ENCODE results near the gene LTC4S. TPM values are rescaled to one million over a fixed set of nuclear protein-coding genes. Genes with fewer than 3 reads are reported as not detected.

Gene LTC4S
- polyA plus RNA-seq, 2 of the 4 experiments (the other 2 are of a cell fraction) = not detected

DNA sequence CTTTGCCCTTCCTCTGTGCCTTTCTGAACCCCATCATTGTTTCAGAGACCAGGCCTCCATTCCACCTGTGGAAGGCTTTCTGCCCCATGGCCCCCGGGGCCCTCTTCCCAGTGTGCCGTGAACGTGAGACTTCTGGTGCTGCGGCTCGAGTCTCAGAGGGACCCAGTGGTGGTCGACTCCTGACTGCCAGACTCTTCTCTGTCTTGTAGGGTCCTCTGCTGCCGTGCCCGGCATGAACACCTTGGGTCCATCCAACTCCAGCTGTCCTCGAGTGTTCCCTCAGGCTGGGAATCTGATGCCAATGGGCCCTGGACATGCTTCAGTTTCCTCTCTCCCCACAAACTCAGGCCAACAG lies 20.1 kb upstream of the LTC4S start:
- TF ChIP-seq CHD2 (IDR thresholded peaks at IDR 0.05; ENCODE audit: low read length, partially characterized antibody) (no peak), HOXA7 (CRISPR knock-in tag; IDR thresholded peaks at IDR 0.05) (no peak), BCL3 (IDR thresholded peaks at IDR 0.05) (no peak), RNF2 (IDR thresholded peaks at IDR 0.05; ENCODE audit: borderline replicate concordance, low read depth) (no peak), PHF8 (IDR thresholded peaks at IDR 0.05; ENCODE audit: borderline replicate concordance, low read depth) (no peak), HMGXB4 (CRISPR knock-in tag; IDR thresholded peaks at IDR 0.05; ENCODE audit: borderline replicate concordance) (no peak), ZSCAN20 (CRISPR knock-in tag; IDR thresholded peaks at IDR 0.05) (no peak)
- POLR2A ChIA-PET = no interaction called here
- Histone ChIP-seq H3K4me2 (no peak overlapping the region), H3K9me3 (no peaks in the 10 kb centered on the region), H3K4me3 (no peak overlapping the region), H3K27ac (no peak overlapping the region), H3K4me1 (no peaks in the 10 kb centered on the region)
- WGBS (ENCODE audit: missing lambda C conversion rate) = 96% methylated on average over 8 of the region's 9 CpGs
- CTCF ChIA-PET = interaction anchor here (0.5 to 4.5 kb wide), 3 partner anchors 10 to 416 kb away, joined by 3 to 38 read pairs (median 3); no protein-coding TSS in a partner anchor
- no peak for DNase-seq (ENCODE audit: low read depth in 1 of 2, low spot score in 1 of 2)
- no peak for FAIRE-seq
- ATAC-seq = no peak

DNA sequence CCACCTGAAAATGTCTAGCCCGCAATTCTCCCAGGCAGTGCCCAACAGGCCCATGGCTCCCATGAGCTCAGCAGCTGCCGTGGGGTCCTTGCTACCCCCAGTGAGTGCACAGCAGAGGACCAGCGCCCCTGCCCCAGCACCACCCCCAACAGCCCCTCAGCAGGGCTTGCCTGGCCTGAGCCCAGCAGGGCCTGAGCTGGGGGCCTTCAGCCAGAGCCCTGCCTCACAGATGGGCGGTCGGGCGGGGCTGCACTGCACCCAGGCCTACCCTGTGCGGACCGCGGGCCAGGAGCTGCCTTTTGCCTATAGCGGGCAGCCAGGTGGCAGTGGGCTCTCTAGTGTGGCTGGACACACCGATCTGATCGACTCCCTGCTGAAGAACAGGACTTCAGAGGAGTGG lies 19.3 kb upstream of the LTC4S start:
- ATAC-seq (peak in 1 of 2 experiments; percentile 19; a peak in 2 of 6 replicates), DNase-seq (ENCODE audit: low read depth in 1 of 2, low spot score in 1 of 2) (no peak), FAIRE-seq (no peak)
- ChIA-PET POLR2A (no interaction called here), CTCF (interaction anchor here (0.5 to 4.5 kb wide), 3 partner anchors 11 to 416 kb away, joined by 3 to 38 read pairs (median 4); no protein-coding TSS in a partner anchor)
- H3K4me3 ChIP-seq = no peak overlapping the region
- WGBS (ENCODE audit: missing lambda C conversion rate) = 97% methylated on average over 11 of the region's 12 CpGs
- H3K4me2 ChIP-seq = no peak overlapping the region
- no peaks in the 10 kb centered on the region for H3K4me1 ChIP-seq
- no peaks in the 10 kb centered on the region for H3K9me3 ChIP-seq
- no peak overlapping the region for H3K27ac ChIP-seq
- TF ChIP-seq, protein P1, sequence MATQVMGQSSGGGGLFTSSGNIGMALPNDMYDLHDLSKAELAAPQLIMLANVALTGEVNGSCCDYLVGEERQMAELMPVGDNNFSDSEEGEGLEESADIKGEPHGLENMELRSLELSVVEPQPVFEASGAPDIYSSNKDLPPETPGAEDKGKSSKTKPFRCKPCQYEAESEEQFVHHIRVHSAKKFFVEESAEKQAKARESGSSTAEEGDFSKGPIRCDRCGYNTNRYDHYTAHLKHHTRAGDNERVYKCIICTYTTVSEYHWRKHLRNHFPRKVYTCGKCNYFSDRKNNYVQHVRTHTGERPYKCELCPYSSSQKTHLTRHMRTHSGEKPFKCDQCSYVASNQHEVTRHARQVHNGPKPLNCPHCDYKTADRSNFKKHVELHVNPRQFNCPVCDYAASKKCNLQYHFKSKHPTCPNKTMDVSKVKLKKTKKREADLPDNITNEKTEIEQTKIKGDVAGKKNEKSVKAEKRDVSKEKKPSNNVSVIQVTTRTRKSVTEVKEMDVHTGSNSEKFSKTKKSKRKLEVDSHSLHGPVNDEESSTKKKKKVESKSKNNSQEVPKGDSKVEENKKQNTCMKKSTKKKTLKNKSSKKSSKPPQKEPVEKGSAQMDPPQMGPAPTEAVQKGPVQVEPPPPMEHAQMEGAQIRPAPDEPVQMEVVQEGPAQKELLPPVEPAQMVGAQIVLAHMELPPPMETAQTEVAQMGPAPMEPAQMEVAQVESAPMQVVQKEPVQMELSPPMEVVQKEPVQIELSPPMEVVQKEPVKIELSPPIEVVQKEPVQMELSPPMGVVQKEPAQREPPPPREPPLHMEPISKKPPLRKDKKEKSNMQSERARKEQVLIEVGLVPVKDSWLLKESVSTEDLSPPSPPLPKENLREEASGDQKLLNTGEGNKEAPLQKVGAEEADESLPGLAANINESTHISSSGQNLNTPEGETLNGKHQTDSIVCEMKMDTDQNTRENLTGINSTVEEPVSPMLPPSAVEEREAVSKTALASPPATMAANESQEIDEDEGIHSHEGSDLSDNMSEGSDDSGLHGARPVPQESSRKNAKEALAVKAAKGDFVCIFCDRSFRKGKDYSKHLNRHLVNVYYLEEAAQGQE (IDR thresholded peaks at IDR 0.05) = no peak
- TF ChIP-seq ZFP36 (IDR thresholded peaks at IDR 0.05; ENCODE audit: borderline replicate concordance, partially characterized antibody) (no peak), FOSB (CRISPR knock-in tag; IDR thresholded peaks at IDR 0.05) (no peak), SMC3 (IDR thresholded peaks at IDR 0.05) (no peak), RCOR1 (IDR thresholded peaks at IDR 0.05; ENCODE audit: low read depth, low read length) (no peak), MYC (IDR thresholded peaks at IDR 0.05; ENCODE audit: borderline replicate concordance, low read length) (no peak), JUNB (IDR thresholded peaks at IDR 0.05) (no peak), HMGXB4 (CRISPR knock-in tag; IDR thresholded peaks at IDR 0.05; ENCODE audit: borderline replicate concordance) (no peak), KDM5A (IDR thresholded peaks at IDR 0.05) (no peak)
